ENCODE measurements around the gene KIAA0232. TPM values are rescaled to one million over a fixed set of nuclear protein-coding genes. Genes with fewer than 3 reads are reported as not detected.
A peak's percentile ranks its signal among the peaks of the same experiment; 100 is the strongest.
"Not testable (repeated sequence)": the region's sequence is repeated elsewhere in the genome, so short reads cannot be mapped to it uniquely, and the experiment has no call there.

The KIAA0232 gene
- total RNA-seq, 8 experiments from 2014 or later: 18.2 to 42.5 (median 35.8) TPM

DNA sequence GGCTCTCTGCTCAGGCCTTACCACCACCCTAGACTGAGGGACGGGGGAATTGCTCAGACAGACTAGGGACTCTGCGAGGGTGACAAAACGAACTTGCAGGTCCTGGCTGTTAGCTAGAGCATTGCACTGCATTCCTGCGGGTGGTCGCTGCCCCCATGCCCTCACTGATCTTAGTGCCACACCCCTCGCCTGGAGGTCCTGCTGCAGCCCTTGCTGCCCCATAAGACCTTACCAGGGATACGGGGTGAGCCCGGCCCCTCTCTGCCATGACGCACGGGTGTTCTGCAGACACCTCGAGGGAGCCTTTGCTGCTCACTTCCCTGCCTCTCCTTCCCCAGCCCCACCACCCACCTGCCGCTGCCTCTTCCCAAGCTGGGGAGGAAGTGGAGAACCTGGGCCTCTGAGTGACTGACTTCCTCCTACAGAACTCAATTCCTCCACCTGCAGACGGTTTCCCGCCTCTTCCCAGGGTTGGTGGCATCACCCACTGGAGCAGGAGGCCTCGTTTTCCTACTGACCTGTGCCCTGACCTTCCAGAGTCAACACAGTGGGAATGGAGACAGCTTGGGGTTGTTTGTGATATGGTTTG, 107.3 kb downstream of the KIAA0232 start:
- WGBS, 10 experiments: 80 to 100% (median 96%) methylated on average over 1 to 5 of the region's 15 CpGs; no CpG with 5 or more reads in 6 of the 10 experiments

DNA sequence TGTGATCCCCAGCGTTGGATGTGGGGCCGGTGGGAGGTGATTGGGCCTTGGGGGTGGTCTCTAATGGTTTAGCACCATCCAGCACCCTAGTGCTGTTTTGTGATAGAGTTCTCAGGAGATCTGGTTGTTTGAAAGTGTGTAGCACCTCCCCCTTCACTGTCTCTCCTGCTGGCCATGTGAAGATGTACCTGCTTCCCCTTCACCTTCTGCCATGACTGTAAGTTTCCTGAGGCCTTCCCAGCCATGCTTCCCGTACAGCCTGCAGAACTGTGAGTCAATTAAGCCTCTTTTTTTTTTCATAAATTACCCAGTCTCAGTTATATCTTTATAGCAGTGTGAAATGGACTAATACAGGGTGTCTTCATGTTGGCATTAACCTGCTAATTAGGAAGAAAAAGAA, 107.8 kb downstream of the KIAA0232 start:
- ATAC-seq (replicated peaks in 6 of 8): no peak
- Histone ChIP-seq H3K27ac (no peak overlapping the region), H3K4me1 (replicated peaks in 1 of 2) (peaks cover 10 to 22% of the 10 kb centered on the region in 2 donors), H3K4me3 (no peak overlapping the region)
- WGBS, 10 experiments: 67 to 100% (median 92%) methylated on average over 1 to 3 of the region's 3 CpGs; no CpG with 5 or more reads in 6 of the 10 experiments
- in situ Hi-C loops (cut with MboI; ENCODE audit: low pct_unique_long_range_greater_than_20kb in 2 of 9, low sequenced_read_pairs in 9 of 9, unreplicated experiment in 9 of 9): loop anchor here in 4 of 9 experiments (25.0 kb wide), 1 partner anchor 178 kb away; the partner anchor contains the start of genes BLOC1S4 (in 4 of the 4) and MRFAP1L1 (in 4 of the 4)

More for the DNA sequence above, 107.3 kb downstream of the KIAA0232 start:
- Histone ChIP-seq H3K4me3 (no peak overlapping the region), H3K4me1 (replicated peaks in 1 of 2) (peaks cover 10 to 22% of the 10 kb centered on the region in 2 donors), H3K27ac (no peak overlapping the region)
- ATAC-seq (replicated peaks in 6 of 8): no peak
- in situ Hi-C loops (cut with MboI; ENCODE audit: low pct_unique_long_range_greater_than_20kb in 2 of 9, low sequenced_read_pairs in 9 of 9, unreplicated experiment in 9 of 9): loop anchor here in 4 of 9 experiments (25.0 kb wide), 1 partner anchor 178 kb away; the partner anchor contains the start of genes BLOC1S4 (in 4 of the 4) and MRFAP1L1 (in 4 of the 4)

DNA sequence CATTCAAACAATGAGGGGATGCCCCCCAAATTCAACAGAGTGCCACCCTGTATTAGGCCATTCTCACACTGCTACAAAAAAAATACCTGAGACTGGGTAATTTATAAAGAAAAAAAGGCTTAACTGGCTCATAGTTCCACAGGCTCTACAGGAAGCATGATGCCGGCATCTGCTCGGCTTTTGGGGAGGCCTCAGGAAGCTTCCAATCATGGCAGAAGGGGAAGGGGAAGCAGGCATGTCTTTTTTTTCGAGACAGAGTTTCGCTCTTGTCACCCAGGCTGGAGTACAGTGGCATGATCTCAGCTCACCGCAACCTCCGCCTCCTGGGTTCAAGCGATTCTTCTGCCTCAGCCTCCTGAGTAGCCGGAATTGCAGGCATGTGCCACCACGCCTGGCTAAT, 108.4 kb downstream of the KIAA0232 start:
- not testable (repeated sequence) for H3K4me3 ChIP-seq; ATAC-seq (replicated peaks in 6 of 8); H3K27ac ChIP-seq
- 80 to 100% (median 95%) methylated on average over 1 to 4 of the region's 9 CpGs; no CpG with 5 or more reads in 4 of the 10 experiments for WGBS, 10 experiments
- H3K4me1 ChIP-seq (replicated peaks in 1 of 2): peaks cover 10 to 22% of the 10 kb centered on the region in 2 donors
- in situ Hi-C loops (cut with MboI; ENCODE audit: low pct_unique_long_range_greater_than_20kb in 2 of 9, low sequenced_read_pairs in 9 of 9, unreplicated experiment in 9 of 9): loop anchor here in 4 of 9 experiments (25.0 kb wide), 1 partner anchor 179 kb away; the partner anchor contains the start of genes BLOC1S4 (in 4 of the 4) and MRFAP1L1 (in 4 of the 4)

GRCh38 chr4:6891436-6892170, 109.1 kb downstream of the KIAA0232 start:
- peaks cover 10 to 22% of the 10 kb centered on the region in 2 donors for H3K4me1 ChIP-seq (replicated peaks in 1 of 2)
- ATAC-seq (replicated peaks in 6 of 8): peak in 3 of 8 experiments; percentile 1 to 17 (median 10)
- in situ Hi-C loops (cut with MboI; ENCODE audit: low pct_unique_long_range_greater_than_20kb in 2 of 9, low sequenced_read_pairs in 9 of 9, unreplicated experiment in 9 of 9): loop anchor here in 4 of 9 experiments (25.0 kb wide), 1 partner anchor 179 kb away; the partner anchor contains the start of genes BLOC1S4 (in 4 of the 4) and MRFAP1L1 (in 4 of the 4)
- no peak overlapping the region for H3K4me3 ChIP-seq
- WGBS, 10 experiments: 50 to 100% (median 87%) methylated on average over 1 to 8 of the region's 10 CpGs; no CpG with 5 or more reads in 3 of the 10 experiments
- peak overlapping the region in 1 of 2 donors; percentile 9 for H3K27ac ChIP-seq

DNA sequence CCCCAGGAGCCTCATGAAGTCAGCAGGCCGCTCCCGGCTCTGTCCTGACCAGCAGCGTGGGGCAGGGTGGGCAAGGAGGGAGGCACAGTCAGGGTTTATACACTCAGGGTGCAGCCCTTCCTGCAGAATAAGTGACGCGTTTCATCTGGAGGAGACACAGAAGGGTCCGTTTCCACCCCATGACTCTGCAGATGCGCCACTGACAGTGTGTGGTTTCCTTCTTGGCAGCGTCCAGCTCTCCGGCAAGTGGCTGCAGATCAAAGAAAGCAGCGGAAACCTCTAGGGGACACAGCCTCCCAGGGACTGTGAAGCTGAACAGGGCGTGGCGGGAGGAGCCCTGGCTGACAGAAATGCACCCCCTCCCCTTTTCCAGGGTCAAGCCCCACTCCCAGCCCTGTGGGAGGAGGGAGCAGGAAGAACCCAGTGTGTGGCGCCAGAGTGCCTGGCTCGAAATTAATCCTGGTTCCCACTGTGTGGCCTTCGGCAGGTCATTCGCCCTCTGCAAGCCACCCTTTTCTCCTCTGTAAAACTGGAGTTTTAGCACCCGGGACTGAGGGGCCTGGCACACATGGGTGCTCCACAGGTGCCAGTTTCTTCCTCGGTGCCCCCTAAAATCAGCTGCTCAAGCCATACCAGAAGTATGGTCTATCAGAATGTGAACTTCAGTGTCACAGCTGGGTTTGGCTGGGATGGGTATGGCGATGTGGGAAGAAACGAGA, 109.8 kb downstream of the KIAA0232 start:
- in situ Hi-C loops (cut with MboI; ENCODE audit: low pct_unique_long_range_greater_than_20kb in 2 of 9, low sequenced_read_pairs in 9 of 9, unreplicated experiment in 9 of 9): loop anchor here in 4 of 9 experiments (25.0 kb wide), 1 partner anchor 180 kb away; the partner anchor contains the start of genes BLOC1S4 (in 4 of the 4) and MRFAP1L1 (in 4 of the 4)
- Histone ChIP-seq H3K27ac (peak overlapping the region in 1 of 2 donors; percentile 9), H3K4me3 (no peak overlapping the region), H3K4me1 (replicated peaks in 1 of 2) (peaks cover 10 to 22% of the 10 kb centered on the region in 2 donors)
- peak; percentile 64 to 88 (median 80) for ATAC-seq (replicated peaks in 6 of 8)
- 18 to 100% (median 59%) methylated on average over 1 to 11 of the region's 20 CpGs; no CpG with 5 or more reads in 4 of the 10 experiments for WGBS, 10 experiments

DNA sequence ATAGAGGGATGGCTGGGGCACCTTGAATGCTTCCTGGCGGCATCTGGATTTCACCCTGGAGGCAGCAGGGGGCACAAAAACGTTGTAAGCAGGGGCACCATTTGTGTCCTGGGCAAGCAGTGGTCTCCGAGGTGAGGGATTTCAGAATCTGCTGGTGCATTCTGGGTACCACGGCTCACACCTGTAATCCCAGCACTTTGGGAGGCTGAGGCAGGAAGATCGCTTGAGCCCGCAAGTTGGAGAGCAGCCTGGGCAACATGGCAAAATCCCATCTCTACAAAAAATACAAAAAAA, 110.3 kb downstream of the KIAA0232 start:
- Histone ChIP-seq H3K4me3 (no peak overlapping the region), H3K4me1 (replicated peaks in 1 of 2) (peaks cover 10 to 18% of the 10 kb centered on the region in 2 donors), H3K27ac (no peak overlapping the region)
- in situ Hi-C loops (cut with MboI; ENCODE audit: low pct_unique_long_range_greater_than_20kb in 2 of 9, low sequenced_read_pairs in 9 of 9, unreplicated experiment in 9 of 9): loop anchor here in 4 of 9 experiments (25.0 kb wide), 1 partner anchor 181 kb away; the partner anchor contains the start of genes BLOC1S4 (in 4 of the 4) and MRFAP1L1 (in 4 of the 4)
- 60 to 100% (median 85%) methylated on average over 1 to 5 of the region's 6 CpGs; no CpG with 5 or more reads in 6 of the 10 experiments for WGBS, 10 experiments
- no peak for ATAC-seq (replicated peaks in 6 of 8)

- Histone ChIP-seq H3K4me3 (no peak overlapping the region), H3K4me1 (replicated peaks in 1 of 2) (peaks cover 10 to 12% of the 10 kb centered on the region in 2 donors), H3K27ac (no peak overlapping the region)
- in situ Hi-C loops (cut with MboI; ENCODE audit: low pct_unique_long_range_greater_than_20kb in 2 of 9, low sequenced_read_pairs in 9 of 9, unreplicated experiment in 9 of 9): loop anchor here in 4 of 9 experiments (25.0 kb wide), 1 partner anchor 181 kb away; the partner anchor contains the start of genes BLOC1S4 (in 4 of the 4) and MRFAP1L1 (in 4 of the 4)
- peak in 6 of 8 experiments; percentile 6 to 81 (median 54) for ATAC-seq (replicated peaks in 6 of 8)
- 40 to 100% (median 89%) methylated on average over 1 to 7 of the region's 7 CpGs for WGBS, 10 experiments
These were observed 111.0 kb downstream of the KIAA0232 start for GRCh38 chr4:6893449-6894085.

DNA sequence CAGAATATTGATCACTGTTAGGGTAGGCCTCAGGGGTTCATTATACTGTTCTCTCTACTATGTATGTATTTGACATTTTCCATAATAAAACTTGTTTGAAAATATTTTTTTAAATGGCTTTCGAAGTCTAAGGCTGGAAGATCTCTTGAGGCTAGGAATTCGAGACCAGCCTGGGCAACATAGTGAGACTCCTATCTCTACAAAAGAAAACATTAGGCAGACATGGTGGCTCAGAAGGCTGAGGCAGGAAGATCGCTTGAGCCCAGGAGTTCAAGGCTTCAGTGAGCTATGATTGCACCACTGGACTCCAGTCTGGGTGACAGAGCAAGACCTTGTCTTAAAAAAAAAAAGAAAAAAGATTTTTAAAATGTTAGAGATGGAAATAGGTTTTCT, 111.6 kb downstream of the KIAA0232 start:
- Histone ChIP-seq H3K27ac (no peak overlapping the region), H3K4me1 (replicated peaks in 1 of 2) (peaks cover 10 to 12% of the 10 kb centered on the region in 2 donors), H3K4me3 (no peak overlapping the region)
- ATAC-seq (replicated peaks in 6 of 8): no peak
- 43 to 100% (median 89%) methylated on average over 1 to 3 of the region's 3 CpGs for WGBS, 10 experiments
- in situ Hi-C loops (cut with MboI; ENCODE audit: low pct_unique_long_range_greater_than_20kb in 2 of 9, low sequenced_read_pairs in 9 of 9, unreplicated experiment in 9 of 9): loop anchor here in 4 of 9 experiments (25.0 kb wide), 1 partner anchor 182 kb away; the partner anchor contains the start of genes BLOC1S4 (in 4 of the 4) and MRFAP1L1 (in 4 of the 4)

GRCh38 chr4:6894528-6895498, 112.3 kb downstream of the KIAA0232 start:
- no peak overlapping the region for H3K4me3 ChIP-seq
- H3K4me1 ChIP-seq (replicated peaks in 1 of 2): peaks cover 10 to 12% of the 10 kb centered on the region in 2 donors
- H3K27ac ChIP-seq: no peak overlapping the region
- in situ Hi-C loops (cut with MboI; ENCODE audit: low pct_unique_long_range_greater_than_20kb in 2 of 9, low sequenced_read_pairs in 9 of 9, unreplicated experiment in 9 of 9): loop anchor here in 4 of 9 experiments (25.0 kb wide), 1 partner anchor 183 kb away; the partner anchor contains the start of genes BLOC1S4 (in 4 of the 4) and MRFAP1L1 (in 4 of the 4)
- no peak for ATAC-seq (replicated peaks in 6 of 8)
- 82 to 100% (median 93%) methylated on average over 3 to 20 of the region's 29 CpGs; no CpG with 5 or more reads in 2 of the 10 experiments for WGBS, 10 experiments

DNA sequence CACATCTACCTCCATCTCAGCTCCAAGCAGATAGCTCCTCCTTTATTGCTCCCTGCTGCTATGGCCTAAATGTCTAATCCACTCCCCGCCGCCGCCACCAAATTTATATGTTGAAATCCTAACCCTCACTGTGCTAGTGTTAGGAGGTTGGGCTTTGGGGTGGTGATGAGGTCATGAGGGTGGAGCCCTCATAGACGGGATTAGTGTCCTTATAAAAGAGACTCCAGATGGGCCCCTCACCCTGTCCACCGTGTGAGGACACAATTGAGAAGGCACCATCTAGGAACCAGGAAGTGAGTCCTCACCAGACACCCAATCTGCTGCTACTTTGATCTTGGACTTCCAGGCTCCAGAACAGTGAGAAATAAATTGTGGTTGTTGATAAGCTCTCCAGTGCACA, 113.5 kb downstream of the KIAA0232 start:
- in situ Hi-C loops (cut with MboI; ENCODE audit: low pct_unique_long_range_greater_than_20kb in 2 of 9, low sequenced_read_pairs in 9 of 9, unreplicated experiment in 9 of 9): loop anchor here in 4 of 9 experiments (25.0 kb wide), 1 partner anchor 184 kb away; the partner anchor contains the start of genes BLOC1S4 (in 4 of the 4) and MRFAP1L1 (in 4 of the 4)

More for the DNA sequence above, 113.5 kb downstream of the KIAA0232 start:
- H3K4me3 ChIP-seq: no peak overlapping the region
- ATAC-seq (replicated peaks in 6 of 8): peak in 1 of 8 experiments; percentile 10
- no peak overlapping the region for H3K27ac ChIP-seq
- peaks cover 10 to 12% of the 10 kb centered on the region in 2 donors for H3K4me1 ChIP-seq (replicated peaks in 1 of 2)
- WGBS, 10 experiments: 83% methylated on average over 1 of the region's 5 CpGs; no CpG with 5 or more reads in 9 of the 10 experiments

All from motor neuron (in vitro differentiated cells).